Erythroblast (primary cell): ENCODE data around the gene CSTB.

Experiments used
- GATA1 ChIP-seq: IDR thresholded peaks from 2 replicates; pipeline ENCODE4 v1.6.1; 2011; ENCODE audit warnings: low read depth, mild to moderate bottlenecking, control low read depth, low read length, moderate library complexity
- POLR2A ChIP-seq: IDR thresholded peaks from 2 replicates; pipeline ENCODE4 v1.6.1; 2011; ENCODE audit warnings: mild to moderate bottlenecking, low read length

- TF ChIP-seq POLR2A (no peak), GATA1 (no peak)
These were observed 30.1 kb upstream of the CSTB start for GRCh38 chr21:43806017-43806710.
